HCT116 (cell line): ENCODE data around the gene ASAP3. TPM values are rescaled to one million over a fixed set of nuclear protein-coding genes. Genes with fewer than 3 reads are reported as not detected.

ENCODE experiments used
- ATAC-seq: fragments of 200-7000 bp; cut with Tn5 transposase; 2 replicates; pipeline ENCODE4 v1.9.1; 2020; ENCODE audit warnings: mild to moderate bottlenecking, moderate library complexity
- BruUV-seq: library from RNA; stranded (reverse); fragments of 400-500 nt; replicated peaks from 2 replicates; lab custom pipeline; 2021; lab: Mats Ljungman, UMichigan
- CTCF ChIA-PET: fragments of 300-600 bp; sonication (Branson Sonifier 250); formaldehyde crosslinking; loops from one replicate; lab custom pipeline; 2021; ENCODE audit warnings: antibody characterized with exemption; lab: Charles Lee
- POLR2A ChIA-PET: fragments of 300-600, 350-600 bp; sonication (Branson Sonifier 250); formaldehyde crosslinking; loops from one replicate; lab custom pipeline; 2021; ENCODE audit warnings: antibody characterized with exemption; lab: Charles Lee
- RAD21 ChIA-PET, 2 experiments: fragments of 300-600 bp; sonication (Branson Sonifier 250); formaldehyde crosslinking; loops; one replicate each; lab custom pipeline; 2023; ENCODE audit warnings: low total read pairs in 2 of 2; ENCODE audit not compliant: uncharacterized antibody in 2 of 2, unreplicated experiment in 2 of 2, low non-redundant PET in 1 of 2; lab: Charles Lee
- DNase-seq: peaks from one replicate; pipeline ENCODE4 v3.0.0-alpha.2; 2010; ENCODE audit warnings: low read depth, low spot score
- H2AFZ ChIP-seq: fragments of 200-600 bp; shearing (Covaris generic), sonication (generic); 2 replicates; pipeline ENCODE4 v1.6.1; 2017; ENCODE audit warnings: low read depth, mixed run types, mixed read lengths, antibody characterized with exemption, low read length; ENCODE audit not compliant: poor library complexity, severe bottlenecking
- H3K27ac ChIP-seq: 2 replicates; pipeline ENCODE4 v1.5.1; 2012; ENCODE audit warnings: low read depth, low read length
- H3K27me3 ChIP-seq: fragments of 200-600 bp; sonication (generic); 2 replicates; pipeline ENCODE4 v1.6.1; 2016; ENCODE audit warnings: mixed run types, low read length, mixed read lengths; ENCODE audit not compliant: insufficient read depth
- H3K36me3 ChIP-seq, 2 experiments: fragments of 200-500 bp in 1 of 2; fragments of 200-600 bp in 1 of 2; sonication (Bioruptor generic) in 1 of 2; sonication (generic) in 1 of 2; 2 replicates each; pipeline versions ENCODE4 v1.5.1 to v1.6.1; 2014 to 2016; ENCODE audit warnings: low read length in 2 of 2, inconsistent platforms in 1 of 2, mixed read lengths in 1 of 2, mixed run types in 1 of 2; ENCODE audit not compliant: insufficient read depth in 2 of 2, control insufficient read depth in 1 of 2
- H3K4me1 ChIP-seq, 2 experiments: fragments of 200-600 bp in 1 of 2; sonication (generic) in 1 of 2; 2 replicates each; pipeline versions ENCODE4 v1.5.1 to v1.6.1; 2012 to 2017; ENCODE audit warnings: low read length in 2 of 2, inconsistent platforms in 1 of 2, mild to moderate bottlenecking in 1 of 2, mixed read lengths in 1 of 2, mixed run types in 1 of 2, moderate library complexity in 1 of 2; ENCODE audit not compliant: insufficient read depth in 2 of 2, control insufficient read depth in 1 of 2
- H3K4me2 ChIP-seq: fragments of 200-600 bp; sonication (generic); 2 replicates; pipeline ENCODE4 v1.6.1; 2017; ENCODE audit warnings: mixed run types, low read length, mixed read lengths
- H3K4me3 ChIP-seq, 2 experiments: fragments of 200-600 bp in 1 of 2; sonication (generic) in 1 of 2; replicated peaks in 1 of 2; 2 replicates each; pipeline ENCODE4 v1.5.1; 2011 to 2016; ENCODE audit warnings: low read length in 2 of 2, control low read depth in 1 of 2, low read depth in 1 of 2, mild to moderate bottlenecking in 1 of 2, mixed read lengths in 1 of 2, mixed run types in 1 of 2
- H3K79me2 ChIP-seq: fragments of 200-600 bp; sonication (generic); 2 replicates; pipeline ENCODE4 v1.6.1; 2017; ENCODE audit warnings: mild to moderate bottlenecking, mixed run types, low read length, moderate library complexity, mixed read lengths; ENCODE audit not compliant: insufficient read depth
- H3K9ac ChIP-seq: fragments of 200-600 bp; sonication (generic); 2 replicates; pipeline ENCODE4 v1.6.1; 2016; ENCODE audit warnings: low read length, mixed read lengths
- H3K9me2 ChIP-seq: fragments of 200-600 bp; sonication (generic), shearing (Covaris generic); 2 replicates; pipeline ENCODE4 v1.6.1; 2017; ENCODE audit warnings: mixed run types, mild to moderate bottlenecking, moderate library complexity; ENCODE audit not compliant: insufficient read depth
- H3K9me3 ChIP-seq, 2 experiments: fragments of 200-500 bp in 1 of 2; fragments of 200-600 bp in 1 of 2; sonication (Bioruptor generic) in 1 of 2; sonication (generic) in 1 of 2; 2 replicates each; pipeline ENCODE4 v1.6.1; 2014 to 2017; ENCODE audit warnings: low read length in 2 of 2, mixed read lengths in 2 of 2, inconsistent platforms in 1 of 2, low read depth in 1 of 2, mild to moderate bottlenecking in 1 of 2, mixed run types in 1 of 2, moderate library complexity in 1 of 2; ENCODE audit not compliant: control insufficient read depth in 1 of 2, insufficient read depth in 1 of 2
- H4K20me1 ChIP-seq: fragments of 200-600 bp; sonication (generic), shearing (Covaris generic); 2 replicates; pipeline ENCODE4 v1.6.1; 2017; ENCODE audit warnings: mixed run types, mild to moderate bottlenecking, moderate library complexity; ENCODE audit not compliant: insufficient read depth
- CTCF ChIP-seq, 3 experiments: fragments of 200-600 bp in 1 of 3; sonication (generic) in 1 of 3; IDR thresholded peaks in 2 of 3; conservative IDR thresholded peaks in 1 of 3; 2 replicates each; pipeline ENCODE4 v1.5.1; 2012 to 2017; ENCODE audit warnings: low read depth in 2 of 3, low read length in 2 of 3, antibody characterized with exemption in 1 of 3, borderline replicate concordance in 1 of 3, control low read depth in 1 of 3, mild to moderate bottlenecking in 1 of 3, mixed read lengths in 1 of 3, mixed run types in 1 of 3, moderate library complexity in 1 of 3; ENCODE audit not compliant: insufficient read depth in 1 of 3
- ELF1 ChIP-seq: IDR thresholded peaks from 2 replicates; pipeline ENCODE4 v1.6.1; 2012; ENCODE audit warnings: low read depth, borderline replicate concordance
- EZH2phosphoT487 ChIP-seq: fragments of 200-600 bp; IDR thresholded peaks from 2 replicates; pipeline ENCODE4 v1.6.1; 2018; ENCODE audit warnings: antibody characterized with exemption, borderline replicate concordance
- JUND ChIP-seq: IDR thresholded peaks from 2 replicates; pipeline ENCODE4 v1.6.1; 2012
- MAX ChIP-seq: IDR thresholded peaks from 2 replicates; pipeline ENCODE4 v1.6.1; 2012
- SIN3A ChIP-seq: IDR thresholded peaks from 2 replicates; pipeline ENCODE4 v1.6.1; 2012; ENCODE audit warnings: low read depth
- SRF ChIP-seq: IDR thresholded peaks from 2 replicates; pipeline ENCODE4 v1.6.1; 2012; ENCODE audit warnings: low read depth
- ZFX ChIP-seq: fragments of 450-650 bp; IDR thresholded peaks from 2 replicates; pipeline ENCODE4 v1.6.1; 2017
- intact Hi-C: fragments of 100-400 bp; cut with micrococcal nuclease; formaldehyde crosslinking; loops from 2 replicates; pipeline ENCODE4 v1.10.0; 2022
- total RNA-seq: library from RNA; stranded (reverse); gene quantifications from one replicate; pipeline ENCODE4 v1.2.1, GENCODE V29; 2021; ENCODE audit not compliant: unreplicated experiment

Gene ASAP3
- total RNA-seq, 1 experiment from 2014 or later, result 19.7 TPM

GRCh38 chr1:23433122-23433521 is 50.9 kb downstream of the ASAP3 start:
- intact Hi-C loops, result no loop called here
- CTCF ChIA-PET, result no interaction called here
- no TSS peak for BruUV-seq

More at GRCh38 chr1:23433122-23433521, 50.9 kb downstream of the ASAP3 start:
- Histone ChIP-seq H3K36me3 (no peaks in the 10 kb centered on the region), H3K27me3 (no peaks in the 10 kb centered on the region), H3K4me2 (no peak overlapping the region), H3K9me2 (no peaks in the 10 kb centered on the region), H3K27ac (no peak overlapping the region), H3K4me3 (no peak overlapping the region), H4K20me1 (no peaks in the 10 kb centered on the region), H2AFZ (no peak overlapping the region), H3K9me3 (no peaks in the 10 kb centered on the region)
- RAD21 ChIA-PET, result no interaction called here
- no peak for ATAC-seq
- no peak for TF ChIP-seq ELF1
- no peak for TF ChIP-seq SIN3A
- no peak for TF ChIP-seq CTCF (IDR thresholded peaks at IDR 0.05 in 2 of 3, conservative IDR thresholded peaks at IDR 0.05 in 1 of 3; ENCODE audit: borderline replicate concordance in 1 of 3, insufficient read depth in 1 of 3, low read depth in 2 of 3, low read length in 2 of 3)
- TF ChIP-seq JUND, result no peak
- no peak for TF ChIP-seq ZFX
- TF ChIP-seq EZH2phosphoT487, result no peak
- no peak for TF ChIP-seq SRF
- no peak for TF ChIP-seq MAX
- TF ChIP-seq, all 23 proteins: peak for 0
- POLR2A ChIA-PET, result no interaction called here
- H3K79me2 ChIP-seq, result no peaks in the 10 kb centered on the region
- DNase-seq, result no peak
- H3K9ac ChIP-seq, result no peak overlapping the region
- H3K4me1 ChIP-seq, result peaks cover 3 to 13% of the 10 kb centered on the region in 2 experiments; a peak in 3 of 4 replicates
